IPS DF 4.7 (cell line): Measurements from ENCODE around the gene ERCC4.

ENCODE experiments used
- DNase-seq: peaks from one replicate; pipeline ENCODE4 v3.0.0-alpha.2; 2013; ENCODE audit warnings: low spot score; ENCODE audit errors: extremely low read depth

The ERCC4 gene

DNA sequence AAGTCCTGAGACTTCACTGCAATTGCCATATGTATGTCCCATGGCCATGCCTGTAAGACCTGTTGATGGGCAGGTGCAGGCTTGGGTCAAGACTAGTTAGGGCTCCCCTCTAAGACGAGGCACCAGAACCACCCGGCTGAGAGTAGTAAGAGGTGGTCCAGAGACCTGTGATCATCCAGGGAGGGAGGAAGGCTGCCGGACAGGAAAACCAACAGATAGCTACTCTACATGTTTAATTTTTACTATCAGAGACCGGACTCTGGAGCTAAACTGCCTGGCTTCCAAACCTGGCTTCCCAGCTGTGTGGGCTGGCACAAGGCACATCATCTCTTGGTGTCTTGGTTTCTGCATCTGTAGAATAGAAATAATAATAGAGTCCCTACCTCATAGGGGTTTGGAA is 73.0 kb downstream of the ERCC4 start:
- DNase-seq, result no peak

DNA sequence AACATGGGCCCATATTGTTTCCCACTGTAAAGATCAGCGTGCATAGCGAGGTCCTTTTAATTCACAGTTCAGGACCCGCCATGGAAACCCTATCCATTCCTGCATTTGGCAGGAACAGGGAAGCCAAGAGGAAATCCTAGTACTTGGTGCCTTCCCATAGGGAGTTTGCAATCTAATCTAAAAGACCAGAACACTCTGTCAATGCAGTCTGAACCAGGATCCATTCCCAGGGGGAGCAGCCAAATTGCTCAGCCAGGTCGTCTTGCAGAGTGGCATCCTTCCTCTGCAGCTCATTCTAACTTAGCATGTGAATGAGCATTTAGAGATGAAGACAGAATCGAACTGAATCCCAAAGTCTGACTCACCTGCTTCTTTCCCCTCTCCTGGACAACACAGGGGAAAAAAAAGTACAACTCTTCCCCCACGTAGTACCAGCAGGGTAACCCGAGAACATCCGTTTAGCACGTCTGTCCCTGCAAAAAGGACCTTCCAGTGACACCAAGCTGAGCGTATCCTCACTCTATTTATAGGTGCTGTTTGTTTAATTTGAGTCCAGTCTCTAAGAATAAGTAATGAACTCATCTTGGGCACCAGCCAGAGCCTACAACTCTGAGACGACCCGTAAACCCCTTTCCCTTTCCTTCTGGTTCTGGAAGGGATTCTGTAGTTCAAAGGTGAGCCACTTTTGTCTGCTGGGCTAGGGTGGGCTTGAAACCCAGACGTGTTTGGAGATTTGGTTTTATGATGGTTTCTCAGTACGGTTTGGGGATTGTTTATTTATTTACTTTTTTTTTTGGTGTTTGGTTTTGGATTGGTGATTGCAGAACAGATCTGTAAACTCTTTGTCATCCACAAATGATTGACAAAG is 74.5 kb downstream of the ERCC4 start:
- no peak for DNase-seq

DNA sequence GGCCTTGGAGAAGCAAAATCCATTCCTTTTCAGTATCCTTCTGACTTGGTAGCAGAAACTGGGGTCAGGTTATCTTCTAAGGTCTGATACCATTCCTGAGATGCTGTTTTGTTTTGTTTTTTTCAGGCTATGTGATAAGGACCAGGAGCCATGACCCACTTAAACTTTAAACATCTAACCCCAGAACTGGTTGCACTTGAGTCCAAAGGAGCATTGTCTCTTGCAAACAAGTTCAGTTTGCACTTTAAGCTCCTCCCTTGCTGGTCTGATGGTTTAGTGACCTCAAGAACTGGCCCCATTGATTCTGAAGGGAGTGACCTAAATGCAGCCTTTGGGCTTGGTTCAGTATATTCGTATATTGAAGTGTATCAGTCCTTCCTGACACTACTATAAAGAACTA is 75.2 kb downstream of the ERCC4 start:
- no peak for DNase-seq

DNA sequence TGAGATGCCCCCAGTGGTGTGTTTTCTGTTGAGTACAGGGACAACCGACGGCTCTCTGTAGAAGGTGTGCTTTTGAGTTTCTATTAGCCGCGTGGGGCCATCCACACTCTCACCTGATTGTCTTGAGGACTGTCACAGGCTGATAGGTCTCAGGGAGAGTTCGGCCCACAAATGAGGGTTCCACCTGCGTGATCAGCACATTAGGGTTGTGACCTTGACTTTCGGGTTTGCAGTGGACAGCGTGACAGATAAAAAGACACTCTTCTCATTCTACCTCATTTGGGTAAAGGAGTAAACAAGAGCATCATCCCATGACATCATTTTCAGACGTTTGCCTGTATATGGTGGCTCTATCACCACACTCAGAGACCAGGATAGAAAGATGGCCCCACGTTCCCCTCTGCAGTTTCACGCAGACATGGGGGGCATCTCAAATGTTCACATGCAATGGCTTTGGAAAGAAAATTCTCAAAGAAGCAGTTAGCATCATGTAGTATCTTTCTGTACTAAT is 76.9 kb downstream of the ERCC4 start:
- no peak for DNase-seq

DNA sequence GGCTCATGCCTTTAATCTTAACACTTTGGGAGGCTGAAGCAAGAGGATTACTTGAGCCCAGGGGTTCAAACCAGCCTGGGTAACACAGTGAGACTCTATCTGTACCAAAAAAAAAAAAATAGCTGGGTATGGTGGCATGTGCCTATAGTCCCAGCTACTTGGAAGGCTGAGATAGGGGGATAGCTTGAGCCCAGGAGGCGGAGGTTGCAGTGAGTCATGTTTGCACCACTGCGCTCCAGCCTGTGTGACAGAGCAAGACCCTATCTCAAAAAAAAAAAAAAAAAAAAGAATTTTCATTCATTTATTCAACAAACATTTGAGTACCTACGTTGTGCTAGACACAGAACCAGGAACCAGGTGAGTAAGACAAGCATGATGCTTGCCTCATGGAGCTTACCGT is 77.6 kb downstream of the ERCC4 start:
- no peak for DNase-seq

DNA sequence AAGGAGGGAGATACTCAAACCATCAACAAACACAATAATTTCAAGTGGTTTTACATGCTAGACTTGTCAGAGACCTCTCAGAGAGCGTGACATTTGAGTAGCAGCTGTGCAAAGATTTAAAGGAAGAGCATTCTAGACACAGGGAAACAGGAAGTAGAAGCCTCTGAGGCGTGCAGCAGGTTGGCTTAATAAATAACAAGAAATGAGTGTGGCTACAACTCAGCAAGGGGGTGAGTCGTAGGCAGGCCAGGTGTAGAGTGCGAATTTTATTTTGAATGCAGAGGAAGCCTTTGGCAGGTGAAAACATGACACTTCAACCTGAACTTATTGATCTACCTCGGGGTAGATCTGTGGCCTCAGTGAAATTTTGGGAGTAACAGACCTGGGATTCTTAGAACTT is 78.0 kb downstream of the ERCC4 start:
- DNase-seq, result no peak

DNA sequence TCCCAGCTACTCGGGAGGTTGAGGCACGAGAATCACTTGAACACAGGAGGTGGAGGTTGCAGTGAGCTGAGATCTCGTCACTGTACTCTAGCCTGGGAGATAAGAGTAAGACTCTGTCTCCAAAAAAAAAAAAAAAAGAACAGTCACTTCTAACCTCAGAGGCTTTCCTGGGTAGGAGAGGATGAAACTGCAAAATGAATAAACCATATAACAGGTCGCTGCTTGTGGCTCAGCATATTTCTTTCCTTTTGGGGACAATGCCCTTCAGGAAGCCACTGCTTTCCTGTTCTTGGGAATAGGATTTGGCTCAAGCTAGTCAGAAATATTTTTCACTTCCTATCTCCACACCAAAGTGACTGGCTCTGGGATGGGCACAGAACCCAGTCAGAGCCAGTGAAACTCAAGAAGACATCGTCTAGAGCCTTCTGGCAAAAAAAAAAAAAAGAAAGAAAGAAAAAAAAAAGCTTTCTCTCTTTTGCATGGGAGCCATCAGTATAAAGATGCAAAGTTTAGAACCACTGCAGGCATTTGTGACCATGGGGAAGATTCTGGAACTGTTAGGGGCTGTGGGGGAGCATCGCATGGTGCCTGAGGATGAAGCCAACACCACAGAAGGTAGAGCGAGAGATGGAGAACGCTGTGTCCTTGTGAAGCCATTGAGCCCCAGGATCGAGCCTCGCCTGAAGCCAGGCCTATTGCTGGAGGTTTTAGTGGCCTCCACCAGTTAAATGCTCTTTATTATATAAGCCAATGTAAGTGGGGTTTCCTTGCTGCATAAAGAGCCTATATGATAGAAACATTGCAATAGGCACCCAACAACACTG is 79.3 kb downstream of the ERCC4 start:
- DNase-seq, result no peak

DNA sequence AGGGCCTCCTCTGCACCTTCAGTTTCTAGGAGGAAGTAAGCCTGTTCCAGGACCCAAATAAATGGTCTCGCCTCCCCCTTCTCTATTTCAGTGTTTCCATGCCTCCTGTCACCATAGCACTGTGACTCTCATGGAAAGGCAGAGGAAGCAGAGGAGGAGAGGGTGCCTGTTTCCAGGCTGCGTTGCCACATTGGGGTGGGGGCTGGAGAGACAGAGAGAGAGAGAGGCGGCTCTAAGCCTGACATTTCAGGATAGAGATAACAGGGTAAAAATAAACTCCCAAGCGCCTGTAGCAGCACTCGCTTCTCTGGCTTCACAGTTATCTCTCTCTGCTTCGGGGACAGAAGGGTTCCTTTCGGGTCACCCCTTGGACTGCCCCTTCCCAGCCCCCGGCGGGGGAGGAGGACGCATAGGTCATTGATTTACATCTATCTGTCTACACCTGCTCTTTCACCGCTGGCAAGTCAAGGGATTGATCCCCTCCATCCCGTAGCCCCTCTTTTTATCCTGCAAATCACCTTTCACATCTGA is 80.0 kb downstream of the ERCC4 start:
- DNase-seq, result no peak

DNA sequence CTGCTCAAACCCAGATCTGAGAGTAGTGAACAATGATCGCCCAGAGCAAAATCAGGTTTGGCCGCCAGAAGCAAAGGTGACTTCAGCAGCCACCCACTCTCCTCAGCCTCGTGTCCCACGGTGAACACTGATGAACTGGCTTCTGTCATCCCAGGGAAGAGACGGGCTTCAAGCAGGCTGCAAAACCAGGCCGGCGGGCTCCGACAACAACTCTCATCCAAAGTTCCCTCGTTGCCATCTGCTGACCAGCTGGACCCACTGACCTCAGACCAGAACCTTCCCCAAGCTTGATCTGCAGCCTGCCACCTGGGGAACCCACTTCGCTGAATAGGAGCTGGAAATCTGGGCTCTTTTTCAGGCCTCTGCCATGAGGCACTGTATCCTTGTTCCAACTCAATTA is 81.6 kb downstream of the ERCC4 start:
- no peak for DNase-seq
